IMR-90 (cell line): Measurements from ENCODE around the gene TTC39C. TPM values are rescaled to one million over a fixed set of nuclear protein-coding genes. Genes with fewer than 3 reads are reported as not detected.

Experiments used
- ATAC-seq: fragments of 200-7000 bp; cut with Tn5 transposase; 2 replicates; pipeline ENCODE4 v1.9.1; 2020; ENCODE audit warnings: low read depth, mild to moderate bottlenecking, moderate library complexity
- BruUV-seq: library from RNA; stranded (reverse); fragments of 400-500 nt; replicated peaks from 2 replicates; lab custom pipeline; 2021; lab: Mats Ljungman, UMichigan
- CTCF ChIA-PET: fragments of 300-600 bp; formaldehyde crosslinking; extraction: SDS; loops from one replicate; lab custom pipeline; 2021; ENCODE audit warnings: antibody characterized with exemption; lab: Yijun Ruan, JAX
- POLR2A ChIA-PET: fragments of 300-600 bp; sonication (Branson Sonifier 250); formaldehyde crosslinking; loops from one replicate; lab custom pipeline; 2022; ENCODE audit warnings: antibody characterized with exemption; ENCODE audit not compliant: unreplicated experiment; lab: Charles Lee
- DNase-seq: peaks from one replicate; pipeline ENCODE4 v3.0.0; 2013
- H2AFZ ChIP-seq: replicated peaks from 2 replicates; pipeline ENCODE3; 2013; ENCODE audit warnings: low read length, mild to moderate bottlenecking; ENCODE audit not compliant: poor library complexity
- H2AK5ac ChIP-seq: 2 replicates; pipeline ENCODE4 v1.6.1; 2013; ENCODE audit warnings: low read depth, low read length, inconsistent platforms
- H2AK9ac ChIP-seq: replicated peaks from 2 replicates; pipeline ENCODE3; 2013; ENCODE audit warnings: mild to moderate bottlenecking, low read depth, low read length, moderate library complexity; ENCODE audit not compliant: poor library complexity
- H2BK120ac ChIP-seq: 2 replicates; pipeline ENCODE4 v1.6.1; 2013; ENCODE audit warnings: low read depth, low read length, inconsistent platforms
- H2BK15ac ChIP-seq: 3 replicates; pipeline ENCODE4 v1.6.1; 2013; ENCODE audit warnings: low read depth, low read length, inconsistent platforms
- H2BK20ac ChIP-seq: 2 replicates; pipeline ENCODE4 v1.6.1; 2013; ENCODE audit warnings: low read depth, mild to moderate bottlenecking, inconsistent platforms, low read length, moderate library complexity
- H2BK5ac ChIP-seq: 2 replicates; pipeline ENCODE4 v1.6.1; 2013; ENCODE audit warnings: mild to moderate bottlenecking, low read depth, low read length, inconsistent platforms; ENCODE audit not compliant: poor library complexity, severe bottlenecking
- H3K14ac ChIP-seq: replicated peaks from 2 replicates; pipeline ENCODE4 v1.6.1; 2013; ENCODE audit warnings: low read depth, low read length, inconsistent platforms
- H3K18ac ChIP-seq: 2 replicates; pipeline ENCODE4 v1.6.1; 2013; ENCODE audit warnings: low read depth, low read length, control low read depth
- H3K23ac ChIP-seq: 2 replicates; pipeline ENCODE4 v1.6.1; 2013; ENCODE audit warnings: low read depth, low read length, inconsistent platforms
- H3K27ac ChIP-seq: 2 replicates; pipeline ENCODE4 v1.5.1; 2013; ENCODE audit warnings: mild to moderate bottlenecking, control low read depth, low read length; ENCODE audit not compliant: insufficient read depth
- H3K27me3 ChIP-seq: 2 replicates; pipeline ENCODE4 v1.6.1; 2013; ENCODE audit warnings: low read length; ENCODE audit not compliant: control insufficient read depth, insufficient read depth
- H3K36me3 ChIP-seq: 2 replicates; pipeline ENCODE4 v1.6.1; 2013; ENCODE audit warnings: low read length, mixed read lengths; ENCODE audit not compliant: control insufficient read depth, insufficient read depth
- H3K4ac ChIP-seq: 2 replicates; pipeline ENCODE4 v1.6.1; 2013; ENCODE audit warnings: low read depth, low read length, inconsistent platforms
- H3K4me1 ChIP-seq: 2 replicates; pipeline ENCODE4 v1.6.1; 2013; ENCODE audit warnings: low read length, mixed read lengths; ENCODE audit not compliant: control insufficient read depth, insufficient read depth
- H3K4me2 ChIP-seq: 2 replicates; pipeline ENCODE4 v1.6.1; 2013; ENCODE audit warnings: low read depth, mild to moderate bottlenecking, control low read depth, low read length, moderate library complexity
- H3K4me3 ChIP-seq: 2 replicates; pipeline ENCODE4 v1.5.1; 2013; ENCODE audit warnings: low read depth, mild to moderate bottlenecking, control low read depth, low read length, moderate library complexity; ENCODE audit not compliant: insufficient read depth
- H3K56ac ChIP-seq: 2 replicates; pipeline ENCODE4 v1.6.1; 2013; ENCODE audit warnings: low read length, inconsistent platforms; ENCODE audit not compliant: insufficient read depth; ENCODE audit errors: extremely low read depth
- H3K79me1 ChIP-seq, 2 experiments: 2 replicates each; pipeline ENCODE4 v1.6.1; 2013; ENCODE audit warnings: low read length in 2 of 2, inconsistent platforms in 1 of 2, low read depth in 1 of 2
- H3K9ac ChIP-seq: 2 replicates; pipeline ENCODE4 v1.6.1; 2013; ENCODE audit warnings: low read depth, low read length, control low read depth
- H3K9me1 ChIP-seq: 2 replicates; pipeline ENCODE4 v1.6.1; 2013; ENCODE audit warnings: low read length, inconsistent platforms; ENCODE audit not compliant: insufficient read depth
- H3K9me3 ChIP-seq: 2 replicates; pipeline ENCODE4 v1.6.1; 2013; ENCODE audit warnings: low read length; ENCODE audit not compliant: control insufficient read depth, insufficient read depth
- H4K20me1 ChIP-seq: 2 replicates; pipeline ENCODE4 v1.6.1; 2013; ENCODE audit warnings: low read length, inconsistent platforms; ENCODE audit not compliant: insufficient read depth
- H4K5ac ChIP-seq: 2 replicates; pipeline ENCODE4 v1.6.1; 2013; ENCODE audit warnings: mild to moderate bottlenecking, low read depth, low read length, control low read depth
- H4K8ac ChIP-seq, 2 experiments: 2 replicates each; pipeline ENCODE4 v1.6.1; 2013; ENCODE audit warnings: low read depth in 2 of 2, low read length in 2 of 2, control low read depth in 1 of 2, inconsistent platforms in 1 of 2
- H4K91ac ChIP-seq: 2 replicates; pipeline ENCODE4 v1.6.1; 2013; ENCODE audit warnings: low read depth, low read length, inconsistent platforms; ENCODE audit not compliant: insufficient read depth
- BHLHE40 ChIP-seq: fragments of 150-350 bp; IDR thresholded peaks from 2 replicates; pipeline ENCODE4 v1.6.1; 2016; ENCODE audit warnings: mild to moderate bottlenecking, low read depth, low read length
- CHD1 ChIP-seq: IDR thresholded peaks from 2 replicates; pipeline ENCODE4 v1.6.1; 2012; ENCODE audit warnings: low read depth, low read length, improper control_type of control experiment
- CTCF ChIP-seq: conservative IDR thresholded peaks from 2 replicates; pipeline ENCODE4 v1.5.1; 2012; ENCODE audit warnings: mild to moderate bottlenecking, low read depth, low read length, improper control_type of control experiment
- FOS ChIP-seq: fragments of 150-350 bp; IDR thresholded peaks from 2 replicates; pipeline ENCODE4 v1.6.1; 2016; ENCODE audit warnings: low read depth, low read length
- MXI1 ChIP-seq: IDR thresholded peaks from 2 replicates; pipeline ENCODE4 v1.6.1; 2012; ENCODE audit warnings: low read depth, mild to moderate bottlenecking, low read length, moderate library complexity, borderline replicate concordance
- RFX5 ChIP-seq: IDR thresholded peaks from 2 replicates; pipeline ENCODE4 v1.8.0; 2012; ENCODE audit warnings: low read depth, mild to moderate bottlenecking, low read length, moderate library complexity
- WGBS, 2 experiments: methylation state at CpG; one replicate each; pipeline versions ENCODE4 v1.1.5 to v1.1.7; 2013; ENCODE audit warnings: missing lambda C conversion rate in 2 of 2; ENCODE audit not compliant: insufficient read length in 1 of 2; ENCODE audit errors: extremely low coverage in 2 of 2; 5-methylcytosine and 5-hydroxymethylcytosine counted together
- dilution Hi-C: fragments of 300-500 bp; cut with HindIII; formaldehyde crosslinking; loops from one replicate; pipeline ENCODE4 v1.14.3; 2018; ENCODE audit warnings: low sequenced_read_pairs; ENCODE audit not compliant: unreplicated experiment
- in situ Hi-C: fragments of 300-500 bp; cut with MboI; formaldehyde crosslinking; loops from 3 replicates; pipeline ENCODE4 v1.14.3; 2019; ENCODE audit warnings: low sequenced_read_pairs, inconsistent platforms, mixed read lengths
- intact Hi-C: fragments of 100-400 bp; cut with micrococcal nuclease; formaldehyde crosslinking; loops from 2 replicates; pipeline ENCODE4 v1.10.0; 2022
- polyA plus RNA-seq, 3 experiments: library from polyadenylated mRNA; depleted of rRNA; stranded (reverse); fragments of >200 nt; gene quantifications; 2 replicates each; pipeline ENCODE4 v1.2.3, GENCODE V29; 2012; ENCODE audit warnings: low replicate concordance in 1 of 3
- total RNA-seq: library from RNA; depleted of rRNA; stranded (reverse); fragments of >200 nt; gene quantifications from 2 replicates; pipeline ENCODE4 v1.2.3, GENCODE V29; 2012

The TTC39C gene
- total and polyA plus RNA-seq, 2 of the 4 experiments (the other 2 are of a cell fraction): 8.0 to 20.8 TPM

DNA sequence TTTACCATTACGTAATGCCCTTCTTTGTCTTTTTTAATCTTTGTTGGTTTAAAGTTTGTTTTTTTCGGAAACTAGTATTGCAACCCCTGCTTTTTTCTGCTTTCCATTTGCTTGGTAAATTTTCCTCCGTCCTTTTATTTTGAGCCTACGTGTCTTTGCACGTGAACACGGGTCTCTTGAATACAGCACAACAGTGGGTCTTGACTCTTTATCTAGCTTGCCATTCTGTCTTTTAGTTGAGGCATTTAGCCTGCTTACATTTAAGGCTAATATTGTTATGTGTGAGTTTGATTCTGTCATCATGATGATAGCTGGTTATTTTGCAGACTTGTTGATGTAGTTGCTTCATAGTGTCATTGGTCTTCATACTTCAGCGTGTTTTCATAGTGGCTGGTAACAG is 37.5 kb upstream of the TTC39C start:
- ATAC-seq: no peak
- ChIA-PET CTCF (no interaction called here), POLR2A (no interaction called here)
- Histone ChIP-seq H3K23ac (no peak overlapping the region), H3K79me1 (no peaks in the 10 kb centered on the region), H3K4me1 (peaks cover 9% of the 10 kb centered on the region), H2BK20ac (no peak overlapping the region), H2AK9ac (no peak overlapping the region), H2AK5ac (no peak overlapping the region), H3K4me3 (no peak overlapping the region), H4K20me1 (no peaks in the 10 kb centered on the region), H3K27ac (no peak overlapping the region), H3K9ac (no peak overlapping the region), H2BK5ac (no peak overlapping the region), H3K18ac (no peak overlapping the region), H4K8ac (no peak overlapping the region), H3K4me2 (no peak overlapping the region), H4K91ac (no peak overlapping the region), H3K56ac (no peak overlapping the region), H3K9me3 (peaks cover 2% of the 10 kb centered on the region; the same call in 1 of the 2 replicates), H4K5ac (no peak overlapping the region), H2AFZ (no peak overlapping the region), H3K36me3 (no peaks in the 10 kb centered on the region), H2BK15ac (no peak overlapping the region), H3K27me3 (no peaks in the 10 kb centered on the region; the same call in 1 of the 2 replicates), H3K14ac (no peak overlapping the region), H3K9me1 (peaks cover 4% of the 10 kb centered on the region), H2BK120ac (no peak overlapping the region), H3K4ac (no peak overlapping the region)
- intact Hi-C loops (no loop called here), dilution Hi-C loops (no loop called here), in situ Hi-C loops (no loop called here)
- TF ChIP-seq RFX5 (no peak), FOS (no peak), MXI1 (no peak), CTCF (no peak), BHLHE40 (no peak), CHD1 (no peak)
- DNase-seq: no peak
- BruUV-seq: no TSS peak
- WGBS, 2 experiments: 60% methylated on average over 1 of the region's 7 CpGs; no CpG with 5 or more reads in 1 of the 2 experiments
